HEK293 (cell line): ENCODE results near the gene CTSH.
"Not testable (repeated sequence)": the region's sequence is repeated elsewhere in the genome, so short reads cannot be mapped to it uniquely, and the experiment has no call there.

Source experiments
- CTCF ChIA-PET: fragments of 350-600 bp; formaldehyde crosslinking; extraction: SDS; loops from one replicate; lab custom pipeline; 2021; ENCODE audit warnings: antibody characterized with exemption; lab: Yijun Ruan, JAX
- POLR2A ChIA-PET: fragments of 300-600 bp; formaldehyde crosslinking; extraction: SDS; loops from one replicate; lab custom pipeline; 2020; ENCODE audit warnings: antibody characterized with exemption, inconsistent platforms; lab: Yijun Ruan, JAX
- H3K27ac ChIP-seq: fragments of 200-500 bp; sonication (Bioruptor generic); 2 replicates; pipeline ENCODE4 v1.5.1; 2014; ENCODE audit warnings: low read depth, low read length, control low read depth, inconsistent platforms; ENCODE audit errors: extremely low read depth
- H3K36me3 ChIP-seq, 2 experiments: fragments of 200-500 bp in 1 of 2; sonication (Bioruptor generic) in 1 of 2; 1 replicate in 1 of 2; 2 replicates in 1 of 2; pipeline ENCODE4 v1.5.1; 2014 to 2017; ENCODE audit warnings: inconsistent platforms in 2 of 2, low read length in 2 of 2; ENCODE audit not compliant: control insufficient read depth in 2 of 2, insufficient read depth in 1 of 2
- H3K4me1 ChIP-seq: fragments of 200-500 bp; sonication (Bioruptor generic); 2 replicates; pipeline ENCODE4 v1.5.1; 2014; ENCODE audit warnings: mild to moderate bottlenecking, low read length, inconsistent platforms; ENCODE audit not compliant: control insufficient read depth, insufficient read depth
- H3K4me3 ChIP-seq: 2 replicates; pipeline ENCODE4 v1.5.1; 2011; ENCODE audit warnings: low read depth, mild to moderate bottlenecking, control low read depth, low read length, moderate library complexity
- H3K9me3 ChIP-seq: fragments of 200-500 bp; sonication (Bioruptor generic); 2 replicates; pipeline ENCODE4 v1.5.1; 2014; ENCODE audit warnings: low read depth, low read length, inconsistent platforms; ENCODE audit not compliant: control insufficient read depth, insufficient read depth
- ZBTB17 ChIP-seq: fragments of 450-650 bp; formaldehyde crosslinking; IDR thresholded peaks from 2 replicates; pipeline ENCODE4 v1.5.1; 2016; ENCODE audit warnings: missing biosample characterization, missing genetic modification characterization
- ZNF600 ChIP-seq: fragments of 450-650 bp; formaldehyde crosslinking; IDR thresholded peaks from 2 replicates; pipeline ENCODE4 v1.5.1; 2016; ENCODE audit warnings: missing biosample characterization, missing genetic modification characterization

CTSH gene

GRCh38 chr15:78871483-78872127 lies 73.2 kb downstream of the CTSH start:
- not testable (repeated sequence) for H3K4me3 ChIP-seq, H3K27ac ChIP-seq, H3K36me3 ChIP-seq, H3K4me1 ChIP-seq, H3K9me3 ChIP-seq
- ChIA-PET CTCF (interaction anchor here (0.6 to 1.2 kb wide), 4 partner anchors 11 to 313 kb away, joined by 3 to 7 read pairs (median 4); no protein-coding TSS in a partner anchor), POLR2A (interaction anchor here (1.0 kb wide), 1 partner anchor 27 kb away, joined by 3 read pairs; no protein-coding TSS in a partner anchor)
- TF ChIP-seq ZNF600 (tag by site-specific recombination) = peak; percentile 85
- peak; percentile 45; the same call in 1 of the 2 replicates for TF ChIP-seq ZBTB17 (tag by site-specific recombination)
- TF ChIP-seq, all 188 proteins: peak for 2; not testable (repeated sequence) for 186
